H1 (cell line): ENCODE results near the gene PRKAG1. TPM values are rescaled to one million over a fixed set of nuclear protein-coding genes. Genes with fewer than 3 reads are reported as not detected.
A peak's percentile ranks its signal among the peaks of the same experiment; 100 is the strongest.

ENCODE experiments used
- CTCF ChIA-PET: fragments of 300-600 bp; sonication (Branson Sonifier 250); formaldehyde crosslinking; loops from one replicate; lab custom pipeline; 2021; ENCODE audit not compliant: partially characterized antibody; lab: Charles Lee
- POLR2A ChIA-PET: fragments of 300-600 bp; sonication (Branson Sonifier 250); formaldehyde crosslinking; loops from one replicate; lab custom pipeline; 2021; ENCODE audit warnings: inconsistent platforms; ENCODE audit not compliant: partially characterized antibody; lab: Charles Lee
- DNase-seq, 2 experiments: peaks; one replicate each; pipeline versions ENCODE4 v3.0.0 to v3.0.0-alpha.2; 2010 to 2022; ENCODE audit warnings: low spot score in 2 of 2, low read depth in 1 of 2, mixed read lengths in 1 of 2
- FAIRE-seq: peaks from 2 replicates; lab custom pipeline; 2011; peaks lifted over from hg19 to GRCh38; lab: Jason Lieb, UNC
- H2AFZ ChIP-seq: 2 replicates; pipeline ENCODE4 v1.8.1; 2012; ENCODE audit warnings: low read length, inconsistent platforms
- H2AK5ac ChIP-seq: 2 replicates; pipeline ENCODE4 v1.6.1; 2013; ENCODE audit warnings: low read depth, low read length
- H2BK120ac ChIP-seq: replicated peaks from 2 replicates; pipeline ENCODE3; 2013; ENCODE audit warnings: low read depth, low read length, inconsistent platforms
- H2BK12ac ChIP-seq: 2 replicates; pipeline ENCODE4 v1.6.1; 2013; ENCODE audit warnings: low read depth, low read length
- H2BK15ac ChIP-seq: 2 replicates; pipeline ENCODE4 v1.6.1; 2013; ENCODE audit warnings: low read length
- H2BK20ac ChIP-seq: 2 replicates; pipeline ENCODE4 v1.6.1; 2013; ENCODE audit warnings: low read length
- H2BK5ac ChIP-seq: 2 replicates; pipeline ENCODE4 v1.6.1; 2013; ENCODE audit warnings: low read depth, low read length
- H3K14ac ChIP-seq: 2 replicates; pipeline ENCODE4 v1.6.1; 2013; ENCODE audit warnings: inconsistent platforms; ENCODE audit not compliant: insufficient read length
- H3K18ac ChIP-seq: 2 replicates; pipeline ENCODE4 v1.6.1; 2013; ENCODE audit warnings: low read length; ENCODE audit errors: extremely low read depth
- H3K23ac ChIP-seq: 2 replicates; pipeline ENCODE4 v1.6.1; 2013; ENCODE audit warnings: inconsistent platforms; ENCODE audit not compliant: insufficient read length
- H3K23me2 ChIP-seq: 2 replicates; pipeline ENCODE4 v1.6.1; 2013; ENCODE audit warnings: low read depth, low read length
- H3K27ac ChIP-seq: 2 replicates; pipeline ENCODE4 v1.6.1; 2011; ENCODE audit warnings: low read depth, low read length, inconsistent platforms
- H3K27me3 ChIP-seq, 4 experiments: replicated peaks in 1 of 4; 1 replicate in 1 of 4; 2 replicates in 3 of 4; pipeline versions ENCODE4 v1.6.1 to v1.8.1; 2011 to 2013; ENCODE audit warnings: low read length in 3 of 4, mild to moderate bottlenecking in 3 of 4, inconsistent platforms in 2 of 4, mixed read lengths in 2 of 4, moderate library complexity in 1 of 4; ENCODE audit not compliant: control insufficient read depth in 3 of 4, insufficient read depth in 3 of 4; ENCODE audit errors: extremely low read depth in 1 of 4
- H3K36me3 ChIP-seq, 4 experiments: 2 replicates each; pipeline versions ENCODE4 v1.6.1 to v1.8.1; 2011 to 2013; ENCODE audit warnings: mild to moderate bottlenecking in 4 of 4, low read length in 3 of 4, moderate library complexity in 2 of 4, control low read depth in 1 of 4, inconsistent platforms in 1 of 4; ENCODE audit not compliant: insufficient read depth in 4 of 4, control insufficient read depth in 2 of 4
- H3K4ac ChIP-seq: replicated peaks from 2 replicates; pipeline ENCODE3; 2013; ENCODE audit warnings: low read length, low read depth, mixed read lengths, inconsistent platforms; ENCODE audit not compliant: insufficient read length
- H3K4me1 ChIP-seq, 4 experiments: replicated peaks in 1 of 4; 1 replicate in 1 of 4; 2 replicates in 3 of 4; pipeline versions ENCODE4 v1.6.1 to v1.8.1; 2011 to 2013; ENCODE audit warnings: low read length in 3 of 4, inconsistent platforms in 2 of 4, mixed read lengths in 1 of 4; ENCODE audit not compliant: insufficient read depth in 4 of 4, control insufficient read depth in 3 of 4
- H3K4me2 ChIP-seq, 2 experiments: 2 replicates each; pipeline versions ENCODE4 v1.6.1 to v1.8.1; 2011 to 2013; ENCODE audit warnings: low read depth in 2 of 2, low read length in 2 of 2, control low read depth in 1 of 2, inconsistent platforms in 1 of 2, mild to moderate bottlenecking in 1 of 2; ENCODE audit not compliant: insufficient read depth in 1 of 2
- H3K4me3 ChIP-seq, 4 experiments: fragments of 200-600, 300-600 bp in 1 of 4; sonication (generic), shearing (Covaris generic), sonication (Bioruptor Twin) in 1 of 4; 2 replicates each; pipeline versions ENCODE4 v1.5.1 to v1.8.1; 2011 to 2016; ENCODE audit warnings: low read length in 4 of 4, low read depth in 3 of 4, control low read depth in 2 of 4, inconsistent platforms in 2 of 4, mild to moderate bottlenecking in 2 of 4, mixed read lengths in 1 of 4, moderate library complexity in 1 of 4; ENCODE audit not compliant: insufficient read depth in 2 of 4; ENCODE audit errors: extremely low read depth in 1 of 4
- H3K56ac ChIP-seq: replicated peaks from 2 replicates; pipeline ENCODE3; 2013; ENCODE audit warnings: low read depth, mild to moderate bottlenecking, mixed read lengths, low read length, inconsistent platforms; ENCODE audit not compliant: insufficient read length
- H3K79me1 ChIP-seq: 2 replicates; pipeline ENCODE4 v1.6.1; 2013; ENCODE audit warnings: low read depth, low read length, control low read depth
- H3K79me2 ChIP-seq, 2 experiments: 2 replicates each; pipeline versions ENCODE4 v1.6.1 to v1.8.1; 2012 to 2013; ENCODE audit warnings: low read length in 2 of 2, mild to moderate bottlenecking in 2 of 2, inconsistent platforms in 1 of 2; ENCODE audit not compliant: insufficient read depth in 2 of 2, control insufficient read depth in 1 of 2
- H3K9ac ChIP-seq, 4 experiments: replicated peaks in 1 of 4; 1 replicate in 1 of 4; 2 replicates in 3 of 4; pipeline versions ENCODE4 v1.6.1 to v1.8.1; 2011 to 2013; ENCODE audit warnings: low read depth in 3 of 4, low read length in 3 of 4, control low read depth in 2 of 4, mild to moderate bottlenecking in 2 of 4, moderate library complexity in 2 of 4, inconsistent platforms in 1 of 4; ENCODE audit errors: extremely low read depth in 1 of 4
- H3K9me3 ChIP-seq, 2 experiments: 2 replicates each; pipeline versions ENCODE4 v1.6.1 to v1.8.1; 2012 to 2013; ENCODE audit warnings: mild to moderate bottlenecking in 2 of 2, moderate library complexity in 2 of 2, control low read depth in 1 of 2, inconsistent platforms in 1 of 2, low read depth in 1 of 2, low read length in 1 of 2, mixed read lengths in 1 of 2; ENCODE audit not compliant: insufficient read depth in 2 of 2
- H4K20me1 ChIP-seq, 2 experiments: replicated peaks in 1 of 2; 2 replicates each; pipeline versions ENCODE3 to v1.8.1; 2011 to 2013; ENCODE audit warnings: inconsistent platforms in 2 of 2, low read length in 2 of 2, mild to moderate bottlenecking in 1 of 2; ENCODE audit not compliant: insufficient read depth in 2 of 2, control insufficient read depth in 1 of 2
- H4K5ac ChIP-seq: 2 replicates; pipeline ENCODE4 v1.6.1; 2013; ENCODE audit warnings: low read length, low read depth, mixed read lengths, inconsistent platforms; ENCODE audit not compliant: insufficient read length
- H4K8ac ChIP-seq: 2 replicates; pipeline ENCODE4 v1.8.0; 2013; ENCODE audit warnings: mild to moderate bottlenecking, moderate library complexity, low read length, inconsistent platforms; ENCODE audit not compliant: insufficient read depth; ENCODE audit errors: extremely low read depth
- H4K91ac ChIP-seq: replicated peaks from 2 replicates; pipeline ENCODE3; 2013; ENCODE audit warnings: low read length, mixed read lengths, inconsistent platforms; ENCODE audit not compliant: insufficient read length
- ASH2L ChIP-seq: fragments of 200-600, 300-600 bp; sonication (generic); IDR thresholded peaks from one replicate; pipeline ENCODE4 v1.7.1; 2017; ENCODE audit warnings: low read length
- BACH1 ChIP-seq: IDR thresholded peaks from 2 replicates; pipeline ENCODE4 v1.6.1; 2012; ENCODE audit warnings: low read length, improper control_type of control experiment
- CREB1 ChIP-seq: IDR thresholded peaks from 2 replicates; pipeline ENCODE4 v1.6.1; 2012; ENCODE audit warnings: inconsistent platforms
- CTBP2 ChIP-seq: IDR thresholded peaks from 2 replicates; pipeline ENCODE4 v1.7.0; 2011; ENCODE audit warnings: borderline replicate concordance, mild to moderate bottlenecking, moderate library complexity, mixed read lengths, low read length; ENCODE audit not compliant: insufficient read depth, insufficient read length
- EZH2 ChIP-seq: fragments of 200-600 bp; sonication (generic); IDR thresholded peaks from 2 replicates; pipeline ENCODE4 v1.7.1; 2012; ENCODE audit warnings: low read depth, mild to moderate bottlenecking, moderate library complexity, low read length, inconsistent platforms; ENCODE audit not compliant: severe bottlenecking
- NANOG ChIP-seq: IDR thresholded peaks from 2 replicates; pipeline ENCODE4 v1.6.1; 2011; ENCODE audit warnings: low read length, low read depth, mild to moderate bottlenecking, inconsistent platforms; ENCODE audit not compliant: insufficient read depth, poor library complexity, severe bottlenecking
- SUZ12 ChIP-seq: fragments of 200-600 bp; sonication (generic); IDR thresholded peaks from 2 replicates; pipeline ENCODE4 v1.6.1; 2012; ENCODE audit warnings: mild to moderate bottlenecking, inconsistent platforms, low read length, moderate library complexity, mixed read lengths
- TAF7 ChIP-seq: optimal IDR thresholded peaks from 2 replicates; pipeline ENCODE3; 2011; ENCODE audit warnings: low read depth, mild to moderate bottlenecking, inconsistent platforms, low read length, moderate library complexity, borderline replicate concordance
- TCF12 ChIP-seq: IDR thresholded peaks from 2 replicates; pipeline ENCODE4 v1.6.1; 2011; ENCODE audit warnings: low read depth, mild to moderate bottlenecking, low read length
- WGBS, 2 experiments: shearing (Covaris generic) in 1 of 2; methylation state at CpG; one replicate each; pipeline versions ENCODE4 v1.1.6 to v1.1.7; 2013 to 2015; ENCODE audit warnings: low lambda C conversion rate in 2 of 2, mixed read lengths in 2 of 2, inconsistent platforms in 1 of 2, low coverage in 1 of 2, missing lambda C conversion rate in 1 of 2; ENCODE audit not compliant: insufficient replicate concordance in 2 of 2, insufficient coverage in 1 of 2, insufficient read length in 1 of 2; ENCODE audit errors: extremely low coverage in 1 of 2, missing lambda C conversion rate in 1 of 2; 5-methylcytosine and 5-hydroxymethylcytosine counted together
- polyA plus RNA-seq, 7 experiments: library from polyadenylated mRNA; depleted of rRNA in 3 of 7; stranded (reverse) in 5 of 7; unstranded in 2 of 7; fragments of >200 nt in 5 of 7; fragments of 200-250 nt in 2 of 7; gene quantifications; 1 replicate in 5 of 7; 2 replicates in 1 of 7; 4 replicates in 1 of 7; pipeline versions ENCODE4 v1.2.1 to v1.2.3, GENCODE V29; 2011 to 2013; ENCODE audit warnings: missing spikeins in 2 of 7, mixed read lengths in 2 of 7
- total RNA-seq: library from RNA; stranded (reverse); fragmentation: NEBNext Ultra II Directional; extraction: Animal tissue kit (Norgen Biotek cat#: 25700); gene quantifications from 2 replicates; pipeline ENCODE4 v1.2.1, GENCODE V29; 2021

Gene PRKAG1
- total and polyA plus RNA-seq, 2 of the 8 experiments (the other 6 are each of a cell fraction or from before 2014, with no cell fraction given): 38.6 to 57.5 TPM

DNA sequence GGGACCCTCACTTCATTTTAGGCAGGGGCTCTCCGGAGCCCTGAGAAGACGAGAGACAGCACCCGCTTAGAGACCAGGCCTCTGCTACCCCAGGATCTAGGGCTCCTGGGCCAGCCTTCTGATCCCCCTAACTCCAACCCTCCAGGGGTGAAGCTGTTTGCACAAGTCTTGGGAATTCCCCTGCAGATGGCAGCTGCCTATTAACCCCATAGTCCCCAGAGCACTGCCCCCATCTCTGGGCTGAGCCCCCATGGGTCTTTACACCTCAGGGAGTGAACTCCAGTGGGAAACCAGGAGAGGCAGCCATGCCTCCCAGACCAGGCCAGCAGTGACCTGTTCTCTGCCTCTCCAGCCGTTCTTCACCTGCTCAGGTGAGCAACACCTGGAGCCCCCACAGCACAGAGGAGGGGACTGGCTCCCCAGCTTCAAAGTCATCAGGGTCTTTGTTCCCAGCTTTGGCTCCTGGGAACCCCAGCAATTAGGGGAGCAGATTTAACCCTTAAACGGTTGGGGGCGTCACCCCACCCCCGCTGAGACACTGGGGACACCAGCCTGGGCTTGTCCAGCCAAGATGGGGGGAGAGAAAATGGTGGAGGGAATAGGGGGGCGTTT, 49.3 kb downstream of the PRKAG1 start:
- no peak overlapping the region for H3K4ac ChIP-seq
- peaks cover 48 to 74% (median 73%) of the 10 kb centered on the region in 4 experiments for H3K27me3 ChIP-seq
- no peak overlapping the region for H3K14ac ChIP-seq
- peak overlapping the region; percentile 12; the same call in 1 of the 2 replicates for H2BK5ac ChIP-seq
- H3K4me3 ChIP-seq: peak overlapping the region in 3 of 4 experiments; percentile 16 to 56 (median 26); a peak in 4 of 8 replicates
- H4K91ac ChIP-seq: no peak overlapping the region
- no peaks in the 10 kb centered on the region for H3K79me1 ChIP-seq
- H2BK12ac ChIP-seq: peak overlapping the region; percentile 13; the same call in 1 of the 2 replicates
- peak overlapping the region; percentile 87 to 96 for H3K4me2 ChIP-seq
- peaks cover 35 to 54% (median 46%) of the 10 kb centered on the region in 4 experiments for H3K4me1 ChIP-seq
- no peak overlapping the region for H2AK5ac ChIP-seq
- H2BK20ac ChIP-seq: no peak overlapping the region
- H4K8ac ChIP-seq: no peak overlapping the region
- POLR2A ChIA-PET: interaction anchor here (0.6 to 6.9 kb wide), 16 partner anchors 9 to 162 kb away, joined by 3 to 65 read pairs (median 4); partner anchors contain the start of genes ARF3, CACNB3, DDN and FKBP11
- H3K23ac ChIP-seq: no peak overlapping the region
- H4K20me1 ChIP-seq: peaks cover 0 to 10% of the 10 kb centered on the region in 2 experiments
- CTCF ChIA-PET: interaction anchor here (1.0 to 40.8 kb wide), 12 partner anchors 9 to 155 kb away, joined by 3 to 1336 read pairs (median 4); partner anchors contain the start of genes ARF3, DDN and WNT1
- no peak overlapping the region for H3K18ac ChIP-seq
- no peaks in the 10 kb centered on the region for H3K9me3 ChIP-seq
- no peak overlapping the region for H3K27ac ChIP-seq
- H3K9ac ChIP-seq: no peak overlapping the region
- H3K23me2 ChIP-seq: peaks cover 7% of the 10 kb centered on the region
- WGBS, 2 experiments: 4% methylated on average over 8 of the region's 8 CpGs; no CpG with 5 or more reads in 1 of the 2 experiments
- TF ChIP-seq SUZ12 (no peak), TAF7 (no peak), EZH2 (no peak), NANOG (no peak), CTBP2 (peak; percentile 37), BACH1 (no peak), ASH2L (peak; percentile 5), CREB1 (no peak), TCF12 (peak; percentile 81)
- H3K36me3 ChIP-seq: no peaks in the 10 kb centered on the region; a peak in 1 of 8 replicates
- no peaks in the 10 kb centered on the region for H3K79me2 ChIP-seq
- H2BK120ac ChIP-seq: no peak overlapping the region
- H2AFZ ChIP-seq: no peak overlapping the region
- H2BK15ac ChIP-seq: peak overlapping the region; percentile 72; the same call in 1 of the 2 replicates
- peak in 1 of 2 experiments; percentile 70 for DNase-seq
- H4K5ac ChIP-seq: no peak overlapping the region
- no peak for FAIRE-seq
- no peak overlapping the region for H3K56ac ChIP-seq
